Measurements from ENCODE around the gene PTRHD1.
"Not testable (repeated sequence)": the region's sequence is repeated elsewhere in the genome, so short reads cannot be mapped to it uniquely, and the experiment has no call there.

Gene PTRHD1

DNA sequence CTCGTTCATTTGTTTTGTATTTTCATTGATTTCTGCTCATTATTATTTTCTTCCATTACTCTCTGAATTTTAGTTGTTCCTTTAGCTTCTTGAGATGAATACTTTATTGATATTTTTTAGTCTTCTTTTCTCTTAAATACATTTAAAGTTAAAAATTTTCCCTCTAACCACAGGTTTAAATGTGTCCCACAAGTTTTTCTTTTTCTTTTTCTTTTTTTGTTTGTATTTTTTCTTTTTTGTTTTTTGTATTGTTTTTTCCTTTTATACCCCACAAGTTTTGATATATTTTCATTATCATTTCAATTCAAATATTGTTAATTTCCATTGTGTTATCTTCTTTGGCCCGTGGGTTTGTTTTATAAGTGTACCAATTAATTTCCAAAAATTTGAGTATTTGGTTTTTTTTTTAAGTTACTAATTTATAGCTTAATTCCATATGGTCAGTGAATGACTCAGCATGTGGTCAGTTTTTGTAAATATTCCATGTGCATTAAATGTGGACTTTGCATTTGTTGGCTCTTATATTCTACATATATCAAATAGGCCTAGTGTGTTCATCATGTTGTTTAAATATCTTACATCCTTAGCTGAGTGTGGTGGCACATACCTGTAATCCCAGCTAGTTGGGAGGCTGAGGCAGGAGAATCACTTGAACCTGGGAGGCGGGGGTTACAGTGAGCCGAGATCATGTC is 16.3 kb upstream of the PTRHD1 start:
- no peak for DNase-seq

DNA sequence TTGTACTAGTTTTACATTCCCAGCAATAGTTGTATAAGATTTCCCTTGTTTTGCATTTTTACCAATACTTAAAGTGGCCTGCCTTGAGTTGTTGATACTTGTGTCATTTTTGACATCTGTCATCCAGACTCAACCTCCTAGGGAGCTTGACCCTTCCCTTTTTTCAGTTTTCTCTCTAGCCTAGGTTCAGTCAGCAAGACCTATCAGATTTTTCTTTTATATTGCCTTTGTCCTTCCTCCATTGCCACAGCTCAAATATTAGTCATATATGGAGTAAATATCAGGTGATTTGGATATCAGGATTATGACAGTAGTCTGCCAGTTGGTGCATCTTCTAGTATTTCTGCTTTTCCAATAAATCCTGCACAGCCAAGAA is 13.5 kb upstream of the PTRHD1 start:
- peak in 1 of 2 donors; percentile 16 for DNase-seq

DNA sequence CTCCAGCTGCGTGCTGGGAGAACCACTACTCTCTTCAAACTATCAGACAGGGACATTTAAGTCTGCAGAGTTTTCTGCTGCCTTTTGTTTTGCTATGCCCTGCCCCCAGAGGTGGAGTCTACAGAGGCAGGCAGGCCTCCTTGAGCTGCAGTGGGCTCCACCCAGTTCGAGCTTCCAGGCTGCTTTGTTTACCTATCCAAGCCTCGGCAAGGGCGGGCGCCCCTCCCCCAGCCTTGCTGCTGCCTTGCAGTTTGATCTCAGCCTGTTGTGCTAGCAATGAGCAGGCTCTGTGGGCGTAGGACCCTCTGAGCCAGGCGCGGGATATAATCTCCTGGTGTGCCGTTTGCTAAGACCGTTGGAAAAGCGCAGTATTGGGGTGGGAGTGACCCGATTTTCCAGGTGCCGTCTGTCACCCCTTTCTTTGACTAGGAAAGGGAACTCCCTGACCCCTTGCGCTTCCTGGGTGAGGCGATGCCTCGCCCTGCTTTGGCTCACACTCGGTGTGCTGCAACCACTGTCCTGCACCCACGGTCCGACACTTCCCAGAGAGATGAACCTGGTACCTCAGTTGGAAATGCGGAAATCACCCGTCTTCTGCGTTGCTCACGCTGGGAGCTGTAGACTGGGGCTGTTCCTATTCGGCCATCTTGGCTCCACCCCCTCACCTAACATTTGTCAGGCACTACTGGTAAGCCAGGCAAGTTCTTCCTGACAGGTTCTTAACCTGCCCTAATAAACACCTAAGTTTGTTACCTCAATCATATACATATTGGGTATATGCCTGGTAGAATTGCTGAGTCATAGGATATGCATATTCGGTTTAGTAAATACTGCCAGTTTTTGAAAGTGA is 12.8 kb upstream of the PTRHD1 start:
- not testable (repeated sequence) for DNase-seq

DNA sequence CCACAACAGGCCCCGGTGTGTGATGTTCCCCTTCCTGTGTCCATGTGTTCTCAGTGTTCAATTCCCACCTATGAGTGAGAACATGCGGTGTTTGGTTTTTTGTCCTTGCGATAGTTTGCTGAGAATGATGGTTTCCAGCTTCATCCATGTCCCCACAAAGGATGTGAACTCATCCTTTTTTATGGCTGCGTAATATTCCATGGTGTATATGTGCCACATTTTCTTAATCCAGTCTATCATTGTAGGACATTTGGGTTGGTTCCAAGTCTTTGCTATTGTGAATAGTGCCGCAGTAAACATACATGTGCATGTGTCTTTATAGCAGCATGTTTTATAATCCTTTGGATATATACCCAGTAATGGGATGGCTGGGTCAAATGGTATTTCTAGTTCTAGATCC is 7.3 kb upstream of the PTRHD1 start:
- not testable (repeated sequence) for DNase-seq

DNA sequence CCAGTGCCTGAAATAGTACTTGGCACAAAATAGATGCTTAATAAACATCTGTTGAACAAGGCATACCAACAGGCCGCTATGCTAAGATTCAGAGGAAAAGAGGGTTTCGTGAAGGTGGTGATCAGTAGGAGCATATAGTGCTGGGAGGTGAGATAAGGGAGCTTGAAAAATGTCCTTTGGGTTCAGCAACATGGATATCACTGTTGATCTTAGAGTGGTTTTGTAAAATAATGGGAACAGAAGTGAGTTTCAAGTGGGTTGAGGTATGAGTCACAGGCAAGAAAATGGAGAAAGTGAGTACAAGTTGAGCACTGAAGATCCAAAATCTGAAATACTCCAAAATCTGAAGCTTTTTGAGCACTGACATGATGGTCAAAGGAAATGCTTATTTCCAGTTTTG is 4.5 kb upstream of the PTRHD1 start:
- DNase-seq = no peak

DNA sequence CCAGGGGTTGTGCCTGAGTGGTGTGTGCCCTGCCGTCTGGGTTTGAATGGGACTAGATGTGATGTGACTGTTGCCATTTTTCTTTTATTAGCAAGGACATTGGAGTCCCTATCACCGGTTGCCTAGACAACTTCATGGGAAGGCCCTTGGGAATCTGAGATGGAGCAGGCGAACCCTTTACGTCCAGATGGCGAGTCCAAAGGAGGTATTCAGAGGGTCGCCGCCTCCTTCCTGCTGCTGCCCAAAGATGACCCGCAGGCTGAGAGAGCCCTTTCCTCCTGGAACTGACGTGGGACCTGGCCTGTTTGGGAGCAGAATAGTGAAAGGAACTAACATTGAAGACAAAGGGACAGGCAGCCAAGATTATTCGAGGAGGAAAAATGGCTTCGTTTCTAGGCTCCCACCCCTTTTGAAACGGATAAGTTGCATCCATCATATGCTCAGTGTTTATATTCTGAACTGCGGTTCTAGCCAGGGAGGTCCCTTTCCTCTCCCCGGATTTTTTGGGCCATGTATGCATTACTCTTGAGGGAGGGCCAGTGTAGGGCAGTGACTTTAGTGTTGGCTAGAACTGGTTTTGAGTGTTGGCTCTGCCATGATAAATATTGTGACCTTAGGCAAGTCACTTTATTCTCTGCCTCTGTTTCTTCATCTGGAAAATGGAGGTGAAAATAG is 707 bp upstream of the PTRHD1 start:
- DNase-seq = peak in 1 of 2 donors; percentile 5

DNA sequence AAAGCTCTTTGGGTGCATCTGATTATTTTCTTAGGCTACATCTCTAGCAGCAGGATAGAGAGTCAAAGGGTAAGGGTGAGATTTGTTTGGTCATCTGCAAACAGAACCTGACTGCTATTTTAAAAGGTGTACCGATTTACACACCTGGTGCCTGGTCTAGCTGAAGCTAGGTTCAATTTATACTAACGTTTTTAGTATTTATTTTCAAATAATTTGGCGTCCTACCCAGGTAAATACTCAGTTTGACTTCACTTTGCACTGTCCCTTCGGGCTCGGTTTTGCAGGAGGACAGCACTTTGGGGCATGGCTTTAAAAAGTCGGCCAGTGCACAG is 683 bp downstream of the PTRHD1 start:
- DNase-seq = no peak

DNA sequence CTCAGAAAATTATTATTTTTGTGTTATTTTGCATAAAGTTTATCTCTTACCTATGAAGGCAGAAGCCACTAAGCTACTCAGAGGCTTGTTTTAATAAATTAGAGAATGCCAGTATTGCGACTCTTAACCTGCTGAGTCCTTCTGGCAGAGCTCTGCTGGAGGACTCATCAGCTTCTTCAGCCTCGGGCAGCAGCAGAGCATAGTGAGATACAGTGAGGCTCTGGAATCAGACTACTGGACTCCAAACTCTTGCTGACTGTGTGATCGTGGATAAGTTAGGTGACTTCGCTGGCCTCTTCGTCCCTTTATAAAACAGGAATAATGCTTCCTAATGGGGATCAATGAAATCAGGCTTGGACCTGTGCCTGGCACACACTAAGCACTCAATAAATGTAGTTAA is 1.7 kb downstream of the PTRHD1 start:
- DNase-seq = no peak

DNA sequence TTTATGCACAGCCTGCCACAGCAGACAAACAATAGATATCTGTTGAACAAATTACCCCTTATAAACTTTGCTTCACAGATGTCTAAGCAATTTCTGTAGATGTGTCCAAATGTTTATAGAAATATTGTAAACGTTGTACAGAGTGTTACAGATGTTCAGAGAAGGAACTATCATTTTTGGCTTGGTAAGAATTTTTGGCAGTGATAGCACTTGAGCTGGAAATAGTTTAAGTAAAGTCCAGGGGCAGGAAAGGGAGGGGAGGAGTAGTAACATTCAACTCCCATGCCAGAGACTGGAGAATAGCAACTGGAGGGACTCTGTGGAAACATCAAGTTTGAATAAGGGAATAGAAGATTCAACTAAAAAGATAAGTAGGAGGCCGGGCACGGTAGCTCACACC is 4.4 kb downstream of the PTRHD1 start:
- DNase-seq = no peak

DNA sequence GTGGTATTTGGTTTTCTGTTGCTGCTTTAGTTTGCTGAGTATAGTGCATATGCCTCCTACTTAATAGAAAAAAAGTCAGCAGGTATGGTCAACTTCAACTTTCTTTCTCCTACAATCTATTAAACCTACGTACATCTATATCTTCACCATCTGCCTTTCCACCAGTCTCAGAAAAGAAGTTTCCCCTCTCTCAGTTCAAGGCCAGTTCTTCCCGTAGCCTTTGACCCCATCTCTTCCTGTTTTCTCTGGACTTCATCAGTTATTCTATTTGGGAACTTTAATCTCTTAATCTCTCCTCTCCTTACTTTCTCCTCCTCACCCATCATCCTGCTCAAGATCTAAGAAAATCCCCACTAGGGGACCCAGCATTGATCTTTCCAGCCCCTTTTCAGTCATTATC is 5.7 kb downstream of the PTRHD1 start:
- DNase-seq = no peak

DNA sequence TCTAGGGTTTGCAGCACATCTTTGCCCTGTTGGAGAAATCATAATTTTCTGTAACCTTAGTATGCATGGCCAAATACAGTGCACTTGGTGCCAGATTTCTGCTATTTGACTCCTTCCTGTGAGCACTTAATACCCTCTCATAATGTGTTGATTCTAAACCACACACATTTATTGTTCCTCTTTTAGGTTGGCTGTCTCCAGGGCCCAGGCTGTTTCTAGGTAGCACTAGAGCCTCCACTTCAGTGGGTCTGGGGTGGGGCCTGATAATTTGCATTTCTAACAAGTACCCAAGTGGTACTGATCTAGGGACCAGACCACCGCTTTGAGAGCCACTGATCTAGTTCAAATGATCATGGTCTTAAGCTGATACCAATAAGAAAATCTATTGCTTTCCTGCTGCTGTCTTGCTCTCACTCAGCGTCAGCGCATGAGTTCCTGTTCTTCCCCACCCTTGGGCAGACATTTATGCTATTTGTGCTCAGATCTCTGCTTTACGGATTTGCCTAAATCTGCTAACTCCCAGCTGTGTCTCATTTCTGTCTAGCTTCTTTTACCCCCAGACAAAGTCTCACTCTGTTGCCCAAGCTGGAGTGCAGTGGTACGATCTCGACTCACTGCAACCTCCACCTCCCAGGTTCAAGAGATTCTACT is 7.4 kb downstream of the PTRHD1 start:
- DNase-seq = peak; percentile 29 to 61

DNA sequence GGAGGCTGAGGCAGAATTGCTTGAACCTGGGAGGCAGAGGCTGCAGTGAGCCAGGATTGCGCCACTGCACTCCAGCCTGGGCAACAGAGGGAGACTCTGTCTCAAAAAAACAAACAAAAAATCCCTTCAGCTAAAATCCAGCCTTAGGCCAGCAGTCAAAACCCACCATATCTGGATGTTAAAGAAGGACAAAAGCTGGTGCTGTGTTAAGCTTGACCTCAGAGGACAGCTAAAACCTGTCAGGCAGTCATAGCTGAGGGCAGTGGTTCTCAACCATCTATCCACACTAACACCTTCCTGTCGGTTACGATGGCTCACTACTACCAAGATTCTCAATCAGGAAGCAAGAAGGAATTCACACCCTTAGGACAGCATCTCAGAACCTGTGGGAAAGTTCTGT is 9.6 kb downstream of the PTRHD1 start:
- no peak for DNase-seq

DNA sequence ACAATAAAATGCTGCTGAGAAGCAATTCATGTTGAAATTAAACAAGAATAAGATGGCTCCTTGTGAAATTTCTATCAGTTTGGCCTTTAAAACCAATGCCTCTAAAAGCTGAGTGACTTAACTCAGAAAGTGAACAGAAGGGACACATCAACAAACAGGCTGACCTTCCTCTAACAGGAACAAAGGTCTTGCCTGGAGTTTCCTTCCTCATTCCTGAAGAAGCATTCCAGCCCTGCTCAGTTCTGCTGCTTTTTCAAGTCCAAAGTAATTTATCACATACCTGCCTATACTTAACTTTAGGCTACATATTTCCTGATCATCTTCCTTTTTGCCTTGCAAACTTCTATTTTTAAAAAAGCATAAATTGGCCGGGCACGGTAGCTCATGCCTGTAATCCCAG is 14.1 kb downstream of the PTRHD1 start:
- DNase-seq = peak; percentile 25 to 43

DNA sequence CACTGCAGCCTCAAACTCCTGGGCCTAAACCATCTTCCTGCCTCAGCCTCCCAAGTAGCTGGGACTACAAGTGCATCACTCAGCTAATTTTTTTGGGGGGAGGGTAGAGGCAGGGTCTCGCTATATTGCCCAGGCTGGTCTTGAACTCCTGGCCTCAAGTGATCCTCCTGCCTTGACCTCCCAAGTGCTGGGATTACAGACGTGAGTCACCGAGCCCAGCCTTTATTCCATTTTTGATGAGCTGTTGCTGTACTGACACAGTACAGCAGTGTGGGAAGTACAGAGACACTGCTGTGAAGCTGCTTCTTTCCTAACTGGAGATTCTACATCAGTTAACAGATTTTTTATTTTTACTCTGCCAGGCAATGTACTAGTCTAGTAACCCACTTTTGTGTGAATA is 18.8 kb downstream of the PTRHD1 start:
- DNase-seq = no peak

DNA sequence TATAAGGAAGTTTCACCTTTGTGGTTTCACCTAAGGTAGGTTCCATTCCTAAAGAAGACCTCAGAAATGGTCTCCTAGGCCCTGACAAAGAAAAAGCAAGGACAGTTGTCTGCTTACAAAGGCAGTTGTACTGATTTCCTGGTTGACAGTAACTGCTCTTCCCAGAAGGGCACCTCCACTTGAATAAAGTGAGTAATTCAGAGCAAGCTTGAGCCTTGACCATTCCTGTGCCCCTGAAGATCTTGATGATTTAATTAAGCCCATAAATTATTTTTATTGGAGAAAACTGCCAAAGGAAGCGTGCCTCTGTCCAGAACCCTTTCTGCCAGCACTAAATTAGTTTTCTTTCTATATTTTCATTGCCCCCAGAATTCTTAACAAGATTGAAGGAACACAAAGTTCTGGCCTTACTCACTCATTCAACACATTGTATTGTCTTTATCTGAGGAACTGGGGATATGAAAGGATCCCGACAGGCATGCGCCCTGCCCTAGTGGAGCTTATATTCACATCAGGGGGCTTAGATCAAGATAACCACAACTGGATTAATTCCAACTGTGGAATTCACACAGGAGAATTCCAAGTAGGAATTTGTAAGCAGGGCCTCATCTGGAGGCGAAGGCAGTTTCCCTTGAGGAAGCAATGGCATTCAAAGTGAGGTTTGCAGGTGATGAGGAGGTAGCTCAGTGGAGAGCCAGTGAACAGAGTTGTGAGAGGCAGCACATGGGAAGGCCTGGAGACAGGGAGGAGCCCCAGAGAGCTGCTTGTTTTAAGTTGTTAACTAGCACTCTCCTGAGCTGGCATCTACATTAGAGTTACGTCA is 21.2 kb downstream of the PTRHD1 start:
- DNase-seq = no peak

DNA sequence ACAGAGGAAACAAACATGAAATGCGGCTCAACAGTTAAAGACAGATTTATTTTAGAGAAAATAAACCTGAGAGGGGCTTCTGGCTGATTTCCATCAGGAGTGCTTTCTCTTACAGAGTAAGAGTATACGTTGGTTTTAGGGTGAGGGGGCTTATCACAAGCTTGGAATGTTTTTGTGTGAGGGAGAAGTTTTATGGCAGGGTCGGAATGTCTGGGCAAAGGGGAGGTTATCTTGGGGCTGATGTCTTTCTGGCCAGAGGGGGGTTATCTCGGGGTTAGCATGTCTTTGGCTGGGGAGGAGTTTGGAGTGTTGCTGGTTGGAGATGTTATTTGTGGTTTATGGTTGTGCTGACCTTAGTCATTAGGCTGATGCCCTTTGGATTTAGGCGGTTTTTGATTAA is 22.1 kb downstream of the PTRHD1 start:
- no peak for DNase-seq

DNA sequence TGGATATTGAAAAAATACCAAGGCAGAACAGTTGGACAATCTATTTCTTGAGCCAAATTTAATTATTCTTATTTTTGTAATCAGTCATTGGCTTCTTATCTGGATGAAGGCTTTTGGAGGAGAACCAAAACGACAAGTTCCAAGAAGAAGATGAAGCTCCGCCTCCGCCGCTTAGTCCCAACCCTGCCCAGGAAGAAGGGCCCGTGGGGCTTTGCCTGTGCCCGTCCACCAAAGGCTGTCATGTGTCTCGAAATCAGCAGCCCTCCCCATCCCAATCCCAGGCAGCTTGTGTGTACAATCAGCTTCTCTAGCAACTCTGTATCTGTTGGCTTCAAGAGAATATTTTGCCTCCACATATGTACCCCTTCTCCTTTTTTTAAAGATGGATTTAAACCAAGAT is 24.6 kb downstream of the PTRHD1 start:
- no peak for DNase-seq

DNA sequence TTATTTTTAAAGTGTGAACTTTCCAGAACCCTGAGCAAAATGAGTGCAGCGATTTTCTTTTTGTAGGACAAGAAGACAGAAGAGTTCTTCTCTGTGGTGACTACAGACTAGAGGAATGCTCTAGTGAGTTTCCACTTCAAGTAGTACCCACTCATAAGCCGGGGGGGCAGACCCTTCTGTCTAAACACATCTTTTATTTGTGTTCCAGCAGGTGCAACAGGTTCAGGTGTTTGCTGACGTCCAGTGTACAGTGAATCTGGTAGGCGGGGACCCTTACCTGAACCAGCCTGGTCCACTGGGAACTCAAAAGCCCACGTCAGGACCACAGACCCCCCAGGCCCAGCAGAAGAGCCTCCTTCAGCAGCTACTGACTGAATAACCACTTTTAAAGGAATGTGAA is 25.2 kb downstream of the PTRHD1 start:
- DNase-seq = no peak

DNA sequence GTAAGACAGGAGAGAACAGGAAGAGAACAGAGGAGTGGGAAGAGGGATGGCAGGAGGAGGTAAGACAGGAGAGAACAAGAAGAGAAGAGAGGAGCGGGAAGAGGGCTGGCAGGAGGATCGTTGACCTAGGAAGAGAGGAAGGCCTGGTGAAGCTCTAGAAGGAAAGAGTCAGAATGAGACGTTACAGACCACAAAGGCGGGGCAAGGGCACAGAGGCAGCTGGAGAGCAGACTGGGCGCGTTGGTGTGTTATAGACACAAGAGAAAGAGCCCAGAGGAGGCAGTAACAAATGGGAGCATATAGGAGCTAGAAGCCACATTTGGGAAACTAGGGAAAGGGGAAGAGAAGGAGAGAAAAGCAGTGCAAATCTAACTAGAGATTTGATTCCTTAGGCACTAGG is 26.6 kb downstream of the PTRHD1 start:
- no peak for DNase-seq

DNA sequence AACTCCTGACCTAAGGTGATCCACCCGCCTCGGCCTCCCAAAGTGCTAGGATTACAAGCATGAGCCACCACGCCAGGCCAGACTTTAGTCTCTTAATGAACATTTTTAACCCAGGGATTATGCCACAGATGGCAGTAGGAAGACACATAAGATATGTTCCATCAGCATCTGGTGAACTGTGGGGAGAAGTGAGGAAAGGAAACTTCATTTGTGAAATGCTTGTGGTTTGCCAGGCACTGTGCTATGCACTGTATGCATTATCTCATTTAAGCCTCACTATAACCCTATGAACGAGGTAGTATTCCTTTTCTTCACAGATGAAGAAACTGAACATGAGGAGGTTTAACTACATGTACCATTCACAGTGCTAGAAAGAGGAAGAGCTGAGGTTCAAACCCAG is 29.3 kb downstream of the PTRHD1 start:
- DNase-seq = no peak

DNA sequence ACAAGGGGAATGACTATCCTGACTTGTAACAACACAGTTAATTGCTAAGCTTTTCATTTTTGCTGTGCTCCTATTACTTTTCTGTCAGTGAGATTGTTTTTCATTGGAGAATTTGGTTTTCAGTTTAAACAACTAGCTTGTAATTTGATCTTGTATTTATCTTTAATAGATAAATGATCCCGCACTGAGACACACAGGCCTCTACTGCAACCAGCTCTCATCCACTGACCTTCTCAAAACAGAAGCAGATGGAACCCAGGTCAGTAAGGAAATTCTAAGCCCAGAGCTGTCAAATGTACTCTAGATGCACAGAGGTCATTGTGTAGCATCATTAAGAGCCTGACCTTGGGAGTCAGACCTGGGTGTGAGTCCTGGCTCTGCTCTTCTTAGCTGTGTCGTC is 30.7 kb downstream of the PTRHD1 start:
- no peak for DNase-seq

DNA sequence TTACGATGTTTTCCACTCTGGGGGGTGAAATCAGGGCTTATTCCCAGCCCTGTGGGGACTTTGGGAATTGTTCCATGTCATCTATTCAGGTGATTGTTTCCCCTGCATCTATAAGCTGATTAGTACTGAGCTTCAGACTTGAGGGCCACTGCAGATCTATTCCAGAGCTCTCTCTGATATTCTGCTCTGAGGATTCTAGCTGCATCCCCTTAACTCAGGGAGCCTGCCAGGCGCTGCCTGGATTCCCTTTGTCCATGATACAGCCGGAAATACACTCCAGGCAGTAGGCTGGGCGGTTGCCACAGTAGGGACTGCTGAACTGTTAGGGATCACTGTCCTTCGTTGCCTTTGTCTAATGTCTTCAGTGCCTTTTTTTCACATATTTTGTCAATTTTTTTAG is 31.3 kb downstream of the PTRHD1 start:
- no peak for DNase-seq

DNA sequence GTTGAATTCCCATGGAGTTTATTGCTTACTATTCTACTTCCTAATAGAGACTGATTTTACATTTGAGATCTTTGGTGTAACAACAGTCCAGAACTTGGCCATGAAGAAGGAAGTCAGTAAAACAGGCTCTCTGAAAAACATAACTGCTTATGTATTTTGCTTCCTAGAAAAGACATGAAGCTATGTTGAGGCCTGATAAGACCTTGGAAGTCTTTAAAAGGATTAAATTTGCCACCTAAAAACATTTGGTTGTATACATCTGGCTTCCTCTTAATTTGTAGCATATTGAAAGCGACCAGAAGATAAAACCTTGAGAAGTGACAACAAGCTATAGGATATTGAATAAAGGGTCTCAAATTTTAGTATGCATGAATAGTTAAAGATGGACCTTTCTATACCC is 36.4 kb downstream of the PTRHD1 start:
- no peak for DNase-seq

Measured in inflammatory macrophage (primary cell).